DLD1 (cell line): ENCODE measurements around the gene SERBP1.
"Not testable (repeated sequence)": the region's sequence is repeated elsewhere in the genome, so short reads cannot be mapped to it uniquely, and the experiment has no call there.

ENCODE experiments used
- in situ Hi-C: cut with HindIII; loops from 2 replicates; pipeline ENCODE4 v1.10.0; 2017; ENCODE audit warnings: low sequenced_read_pairs

Gene SERBP1

GRCh38 chr1:67413101-67413500 is 17.1 kb downstream of the SERBP1 start:
- in situ Hi-C loops: not testable (repeated sequence)

GRCh38 chr1:67408148-67408547 is 22.1 kb downstream of the SERBP1 start:
- in situ Hi-C loops: no loop called here

- in situ Hi-C loops: no loop called here
Observed at GRCh38 chr1:67407498-67407897, 22.7 kb downstream of the SERBP1 start.

GRCh38 chr1:67405473-67406245 is 24.5 kb downstream of the SERBP1 start:
- in situ Hi-C loops: no loop called here

- in situ Hi-C loops: no loop called here
Observed at GRCh38 chr1:67404212-67404620, 26.0 kb downstream of the SERBP1 start.

GRCh38 chr1:67401443-67401842 is 28.8 kb downstream of the SERBP1 start:
- in situ Hi-C loops: no loop called here

- in situ Hi-C loops: not testable (repeated sequence)
Observed at GRCh38 chr1:67400029-67400786, 30.0 kb downstream of the SERBP1 start.

GRCh38 chr1:67399199-67399993 is 30.8 kb downstream of the SERBP1 start:
- in situ Hi-C loops: no loop called here

GRCh38 chr1:67394548-67394947 is 35.7 kb downstream of the SERBP1 start:
- in situ Hi-C loops: no loop called here

GRCh38 chr1:67393737-67394136 is 36.5 kb downstream of the SERBP1 start:
- in situ Hi-C loops: no loop called here

- in situ Hi-C loops: no loop called here
Observed at GRCh38 chr1:67393240-67393639, 37.0 kb downstream of the SERBP1 start.

GRCh38 chr1:67390041-67390887 is 39.9 kb downstream of the SERBP1 start:
- in situ Hi-C loops: no loop called here

- in situ Hi-C loops: no loop called here
Observed at GRCh38 chr1:67383999-67384638, 46.1 kb downstream of the SERBP1 start.

GRCh38 chr1:67382292-67382691 is 47.9 kb downstream of the SERBP1 start:
- in situ Hi-C loops: no loop called here

GRCh38 chr1:67381154-67381553 is 49.0 kb downstream of the SERBP1 start:
- in situ Hi-C loops: no loop called here

GRCh38 chr1:67377253-67377652 is 52.9 kb downstream of the SERBP1 start:
- in situ Hi-C loops: no loop called here

- in situ Hi-C loops: no loop called here
Observed at GRCh38 chr1:67376381-67376780, 53.8 kb downstream of the SERBP1 start.

- in situ Hi-C loops: no loop called here
Observed at GRCh38 chr1:67372898-67373297, 57.3 kb downstream of the SERBP1 start.

- in situ Hi-C loops: no loop called here
Observed at GRCh38 chr1:67372136-67372535, 58.1 kb downstream of the SERBP1 start.

- in situ Hi-C loops: no loop called here
Observed at GRCh38 chr1:67371681-67372080, 58.5 kb downstream of the SERBP1 start.
